ENCODE data around the gene CCDC110.

GRCh38 chr4:185411849-185412248, 59.7 kb downstream of the CCDC110 start:
- TF ChIP-seq, protein P1, sequence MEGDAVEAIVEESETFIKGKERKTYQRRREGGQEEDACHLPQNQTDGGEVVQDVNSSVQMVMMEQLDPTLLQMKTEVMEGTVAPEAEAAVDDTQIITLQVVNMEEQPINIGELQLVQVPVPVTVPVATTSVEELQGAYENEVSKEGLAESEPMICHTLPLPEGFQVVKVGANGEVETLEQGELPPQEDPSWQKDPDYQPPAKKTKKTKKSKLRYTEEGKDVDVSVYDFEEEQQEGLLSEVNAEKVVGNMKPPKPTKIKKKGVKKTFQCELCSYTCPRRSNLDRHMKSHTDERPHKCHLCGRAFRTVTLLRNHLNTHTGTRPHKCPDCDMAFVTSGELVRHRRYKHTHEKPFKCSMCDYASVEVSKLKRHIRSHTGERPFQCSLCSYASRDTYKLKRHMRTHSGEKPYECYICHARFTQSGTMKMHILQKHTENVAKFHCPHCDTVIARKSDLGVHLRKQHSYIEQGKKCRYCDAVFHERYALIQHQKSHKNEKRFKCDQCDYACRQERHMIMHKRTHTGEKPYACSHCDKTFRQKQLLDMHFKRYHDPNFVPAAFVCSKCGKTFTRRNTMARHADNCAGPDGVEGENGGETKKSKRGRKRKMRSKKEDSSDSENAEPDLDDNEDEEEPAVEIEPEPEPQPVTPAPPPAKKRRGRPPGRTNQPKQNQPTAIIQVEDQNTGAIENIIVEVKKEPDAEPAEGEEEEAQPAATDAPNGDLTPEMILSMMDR (conservative IDR thresholded peaks at IDR 0.05): no peak
- no peak for TF ChIP-seq EZH2 (IDR thresholded peaks at IDR 0.05; ENCODE audit: low read depth)

All from PC-9 (cell line).